Caco-2 (cell line): ENCODE results near the gene SFSWAP. TPM values are rescaled to one million over a fixed set of nuclear protein-coding genes. Genes with fewer than 3 reads are reported as not detected.
A peak's percentile ranks its signal among the peaks of the same experiment; 100 is the strongest.

Experiments used
- BruUV-seq: library from RNA; stranded (reverse); fragments of 400-500 nt; replicated peaks from 2 replicates; lab custom pipeline; 2021; lab: Mats Ljungman, UMichigan
- CTCF ChIA-PET: fragments of 300-600 bp; sonication (Branson Sonifier 250); formaldehyde crosslinking; loops from one replicate; lab custom pipeline; 2022; ENCODE audit warnings: antibody characterized with exemption; lab: Charles Lee
- POLR2A ChIA-PET: fragments of 300-600 bp; sonication (Branson Sonifier 250); formaldehyde crosslinking; loops from one replicate; lab custom pipeline; 2022; ENCODE audit warnings: antibody characterized with exemption; lab: Charles Lee
- DNase-seq, 2 experiments: peaks; one replicate each; pipeline versions ENCODE4 v3.0.0 to v3.0.0-alpha.2; 2020 to 2022
- H3K27me3 ChIP-seq: replicated peaks from 2 replicates; pipeline ENCODE4 v1.6.0; 2011; ENCODE audit warnings: low read length; ENCODE audit not compliant: control insufficient read depth, insufficient read depth
- H3K36me3 ChIP-seq: 2 replicates; pipeline ENCODE4 v1.5.1; 2011; ENCODE audit warnings: low read length; ENCODE audit not compliant: control insufficient read depth, insufficient read depth
- H3K4me1 ChIP-seq: fragments of 250-450 bp; sonication (Bioruptor Pico); 2 replicates; pipeline ENCODE4 v1.5.1; 2020; ENCODE audit warnings: mild to moderate bottlenecking
- H3K4me3 ChIP-seq: 2 replicates; pipeline ENCODE4 v1.5.1; 2011; ENCODE audit warnings: low read depth, mild to moderate bottlenecking, control low read depth, low read length
- H3K9me3 ChIP-seq: fragments of 250-450 bp; sonication (Bioruptor Pico); 2 replicates; pipeline ENCODE4 v1.5.1; 2020; ENCODE audit warnings: mild to moderate bottlenecking, moderate library complexity
- H3K27ac Mint-ChIP-seq: one replicate; pipeline ENCODE4 v1.8.0; 2022; ENCODE audit warnings: mixed read lengths; ENCODE audit not compliant: unreplicated experiment
- H3K27me3 Mint-ChIP-seq: one replicate; pipeline ENCODE4 v1.8.0; 2022; ENCODE audit warnings: mixed read lengths; ENCODE audit not compliant: insufficient read depth, unreplicated experiment
- H3K36me3 Mint-ChIP-seq: one replicate; pipeline ENCODE4 v1.8.0; 2022; ENCODE audit warnings: mild to moderate bottlenecking, mixed read lengths; ENCODE audit not compliant: insufficient read depth, unreplicated experiment
- H3K4me1 Mint-ChIP-seq: one replicate; pipeline ENCODE4 v1.8.0; 2022; ENCODE audit warnings: low read depth, mixed read lengths; ENCODE audit not compliant: unreplicated experiment
- H3K4me3 Mint-ChIP-seq: one replicate; pipeline ENCODE4 v1.8.0; 2022; ENCODE audit warnings: mild to moderate bottlenecking, moderate library complexity, mixed read lengths; ENCODE audit not compliant: unreplicated experiment
- H3K9me3 Mint-ChIP-seq: one replicate; pipeline ENCODE4 v1.8.0; 2022; ENCODE audit warnings: mixed read lengths; ENCODE audit not compliant: unreplicated experiment
- CTCF ChIP-seq, 2 experiments: fragments of 200-600 bp in 1 of 2; IDR thresholded peaks; 1 replicate in 1 of 2; 2 replicates in 1 of 2; pipeline versions ENCODE4 v1.5.1 to v1.8.0; 2011 to 2022; ENCODE audit warnings: antibody characterized with exemption in 1 of 2, control low read depth in 1 of 2, inconsistent platforms in 1 of 2, low read depth in 1 of 2, low read length in 1 of 2, mild to moderate bottlenecking in 1 of 2, moderate library complexity in 1 of 2; ENCODE audit not compliant: insufficient read depth in 1 of 2, severe bottlenecking in 1 of 2, unreplicated experiment in 1 of 2
- intact Hi-C: fragments of 100-400 bp; cut with micrococcal nuclease; formaldehyde crosslinking; loops from one replicate; pipeline ENCODE4 v1.10.0; 2022; ENCODE audit not compliant: unreplicated experiment
- total RNA-seq: library from RNA; stranded (reverse); gene quantifications from 2 replicates; pipeline ENCODE4 v1.2.3, GENCODE V29; 2022

SFSWAP gene
- total RNA-seq, 1 experiment from 2014 or later = 42.3 TPM

GRCh38 chr12:131840643-131841416 is 129.9 kb downstream of the SFSWAP start:
- no TSS peak for BruUV-seq
- Histone ChIP-seq H3K4me3 (no peak overlapping the region), H3K27me3 (no peaks in the 10 kb centered on the region), H3K36me3 (no peaks in the 10 kb centered on the region), H3K4me1 (peaks cover 13% of the 10 kb centered on the region), H3K9me3 (no peaks in the 10 kb centered on the region)
- intact Hi-C loops = no loop called here
- ChIA-PET CTCF (no interaction called here), POLR2A (no interaction called here)
- no peak for TF ChIP-seq CTCF (IDR thresholded peaks at IDR 0.05; ENCODE audit: insufficient read depth in 1 of 2, low read depth in 1 of 2, low read length in 1 of 2, severe bottlenecking in 1 of 2, unreplicated experiment in 1 of 2)
- Mint-ChIP-seq H3K4me3 (no peak overlapping the region), H3K36me3 (no peaks in the 10 kb centered on the region), H3K4me1 (no peaks in the 10 kb centered on the region), H3K27ac (no peak overlapping the region), H3K27me3 (no peaks in the 10 kb centered on the region), H3K9me3 (no peaks in the 10 kb centered on the region)
- peak in 1 of 2 experiments; percentile 73 for DNase-seq

- H3K4me3 Mint-ChIP-seq = no peak overlapping the region
- no TSS peak for BruUV-seq
- H3K36me3 ChIP-seq = no peaks in the 10 kb centered on the region
- no peaks in the 10 kb centered on the region for H3K27me3 ChIP-seq
- H3K9me3 Mint-ChIP-seq = no peaks in the 10 kb centered on the region
- no peak overlapping the region for H3K27ac Mint-ChIP-seq
- CTCF ChIA-PET = no interaction called here
- no peak for TF ChIP-seq CTCF (IDR thresholded peaks at IDR 0.05; ENCODE audit: insufficient read depth in 1 of 2, low read depth in 1 of 2, low read length in 1 of 2, severe bottlenecking in 1 of 2, unreplicated experiment in 1 of 2)
- H3K4me1 Mint-ChIP-seq = no peaks in the 10 kb centered on the region
- H3K27me3 Mint-ChIP-seq = no peaks in the 10 kb centered on the region
- POLR2A ChIA-PET = no interaction called here
- no peak for DNase-seq
- no peaks in the 10 kb centered on the region for H3K36me3 Mint-ChIP-seq
- H3K4me1 ChIP-seq = peaks cover 13% of the 10 kb centered on the region
- intact Hi-C loops = no loop called here
- no peaks in the 10 kb centered on the region for H3K9me3 ChIP-seq
- H3K4me3 ChIP-seq = no peak overlapping the region
Measured at GRCh38 chr12:131841547-131841946, 130.7 kb downstream of the SFSWAP start.

DNA sequence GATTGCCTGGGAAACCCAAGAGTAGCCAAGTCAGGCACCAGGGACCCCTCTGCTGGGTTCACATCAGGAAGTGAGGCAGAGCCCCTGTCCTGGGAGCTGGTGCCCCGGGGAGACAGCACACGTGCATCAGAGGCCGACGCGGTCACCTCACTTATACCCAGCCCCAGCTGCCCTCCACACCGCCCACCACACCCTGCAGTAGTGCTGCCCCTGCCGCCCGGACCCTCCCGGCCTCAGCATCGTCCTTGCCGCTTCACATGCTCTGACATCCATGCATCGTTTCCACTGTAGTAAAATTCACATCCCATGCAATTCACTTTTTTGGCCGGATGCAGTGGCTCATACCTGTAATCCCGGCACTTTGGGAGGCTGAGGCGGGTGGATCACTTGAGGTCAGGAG is 131.3 kb downstream of the SFSWAP start:
- Mint-ChIP-seq H3K27ac (no peak overlapping the region), H3K4me1 (no peaks in the 10 kb centered on the region), H3K36me3 (no peaks in the 10 kb centered on the region), H3K4me3 (no peak overlapping the region), H3K9me3 (no peaks in the 10 kb centered on the region), H3K27me3 (no peaks in the 10 kb centered on the region)
- Histone ChIP-seq H3K4me1 (peaks cover 13% of the 10 kb centered on the region), H3K9me3 (no peaks in the 10 kb centered on the region), H3K4me3 (no peak overlapping the region), H3K36me3 (no peaks in the 10 kb centered on the region), H3K27me3 (no peaks in the 10 kb centered on the region)
- ChIA-PET CTCF (no interaction called here), POLR2A (interaction anchor here (0.6 kb wide), 1 partner anchor 59 kb away, joined by 4 read pairs; no protein-coding TSS in a partner anchor)
- intact Hi-C loops = no loop called here
- BruUV-seq = no TSS peak
- TF ChIP-seq CTCF (IDR thresholded peaks at IDR 0.05; ENCODE audit: insufficient read depth in 1 of 2, low read depth in 1 of 2, low read length in 1 of 2, severe bottlenecking in 1 of 2, unreplicated experiment in 1 of 2) = no peak
- no peak for DNase-seq
